SKM-1 (cell line): ENCODE data around the gene PPP4R2.

Source experiments
- DNase-seq: peaks from one replicate; lab custom pipeline; 2025; ENCODE audit not compliant: unreplicated experiment; lab: John Stamatoyannopoulos, UW

PPP4R2 gene

DNA sequence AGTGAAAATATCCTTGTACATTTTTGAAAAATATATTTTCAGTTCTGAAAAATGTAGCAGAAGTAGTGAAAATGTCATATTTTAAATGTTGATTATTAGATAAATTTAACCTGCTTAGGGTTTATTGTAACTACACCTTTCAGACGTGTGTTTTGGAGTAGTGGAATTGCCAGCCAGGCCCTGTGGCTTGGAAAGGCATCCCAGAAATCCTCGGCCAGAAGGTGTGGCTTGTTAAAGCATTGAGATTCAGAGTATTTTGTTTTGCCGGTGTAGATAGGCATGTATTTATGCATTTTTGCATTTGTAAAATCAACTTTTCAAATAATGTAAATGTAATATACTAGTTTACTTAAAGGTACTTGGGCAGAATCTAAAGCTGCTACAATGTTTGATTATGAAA lies 71.8 kb downstream of the PPP4R2 start:
- DNase-seq, result no peak

DNA sequence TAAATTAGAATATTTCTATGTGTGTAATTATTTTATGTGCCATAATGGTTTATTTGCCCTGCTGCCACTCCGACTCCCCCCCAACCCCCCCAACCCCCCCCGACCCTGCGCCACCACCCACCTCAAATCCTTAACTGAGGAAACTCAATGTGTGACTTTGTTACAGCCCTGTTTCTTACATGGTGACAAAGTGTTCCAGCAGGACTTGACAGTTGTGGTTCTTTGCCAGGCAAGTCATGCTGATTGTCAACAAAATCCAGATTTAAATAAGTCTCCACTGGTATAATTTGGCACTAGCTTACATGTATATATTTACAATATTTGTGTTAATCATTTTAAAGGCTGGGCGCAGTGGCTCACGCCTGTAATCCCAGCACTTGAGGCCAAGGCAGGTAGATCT lies 72.6 kb downstream of the PPP4R2 start:
- DNase-seq, result no peak

DNA sequence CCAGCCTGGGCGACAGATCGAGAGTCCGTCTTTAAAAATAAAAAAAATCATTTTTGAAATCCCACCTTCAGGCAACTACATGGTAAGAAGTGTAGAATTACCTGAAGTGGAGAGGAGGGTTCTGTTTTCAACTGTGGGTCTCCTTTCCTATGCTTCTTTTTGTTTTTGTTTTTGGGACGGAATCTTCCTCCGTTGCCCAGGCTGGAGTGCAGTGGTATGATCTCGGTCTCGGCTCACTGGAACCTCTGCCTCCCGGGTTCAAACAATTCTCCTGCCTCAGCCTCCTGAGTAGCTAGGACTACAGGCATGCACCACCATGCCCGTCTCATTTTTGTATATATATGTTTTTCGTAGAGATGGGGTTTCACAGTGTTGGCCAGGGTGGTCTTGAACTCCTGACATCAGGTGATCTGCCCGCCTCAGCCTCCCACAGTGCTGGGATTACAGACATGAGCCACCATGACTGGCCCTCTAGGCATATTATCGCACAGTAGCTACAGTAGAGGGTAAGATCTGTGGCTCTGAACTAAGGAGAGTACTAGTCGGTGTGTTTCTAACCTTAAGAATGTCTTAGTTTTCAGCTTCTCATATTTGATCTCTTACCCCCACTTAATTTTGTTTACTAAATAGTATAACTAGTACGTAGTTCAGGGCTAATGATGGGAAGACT lies 73.3 kb downstream of the PPP4R2 start:
- no peak for DNase-seq

- no peak for DNase-seq
These were observed 74.3 kb downstream of the PPP4R2 start for GRCh38 chr3:73070675-73071575.

DNA sequence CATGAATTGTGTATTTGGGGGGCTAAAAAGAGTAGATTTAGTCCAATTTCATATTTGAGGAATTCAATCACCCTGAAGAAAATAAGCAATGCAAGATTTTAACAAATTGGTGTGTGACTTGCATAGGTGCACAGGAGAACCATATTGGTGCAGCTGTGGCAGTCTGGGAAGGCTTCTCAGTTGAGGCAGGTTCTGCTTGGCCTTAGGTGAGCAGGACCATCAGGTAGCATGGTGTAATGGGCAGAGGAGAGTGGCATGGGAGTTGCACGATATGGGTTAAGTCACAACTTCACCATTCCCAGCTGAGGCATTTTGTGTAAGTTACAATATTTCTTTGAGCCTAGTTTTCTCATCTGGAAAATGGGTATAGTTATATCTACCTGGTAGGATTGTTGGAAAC lies 75.3 kb downstream of the PPP4R2 start:
- no peak for DNase-seq

DNA sequence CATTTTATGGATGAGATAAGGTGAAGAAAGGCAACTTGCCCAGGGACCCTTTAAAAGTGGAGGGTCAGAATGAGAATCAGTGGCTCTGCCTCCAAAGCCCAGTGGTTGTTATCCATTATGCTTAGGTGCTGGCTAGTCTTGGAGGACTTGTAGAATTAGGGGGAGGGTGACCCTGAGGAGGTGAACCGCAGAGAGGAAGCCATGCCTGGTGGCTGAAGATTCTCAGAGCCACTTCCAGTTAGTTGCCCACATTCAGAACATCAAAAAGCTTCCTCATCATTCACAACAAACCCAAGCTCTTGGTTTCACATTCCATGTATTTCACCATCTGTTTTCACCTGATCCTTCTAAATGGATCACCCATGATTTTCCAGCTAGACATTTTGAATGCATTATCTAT lies 76.0 kb downstream of the PPP4R2 start:
- DNase-seq, result peak; percentile 47

DNA sequence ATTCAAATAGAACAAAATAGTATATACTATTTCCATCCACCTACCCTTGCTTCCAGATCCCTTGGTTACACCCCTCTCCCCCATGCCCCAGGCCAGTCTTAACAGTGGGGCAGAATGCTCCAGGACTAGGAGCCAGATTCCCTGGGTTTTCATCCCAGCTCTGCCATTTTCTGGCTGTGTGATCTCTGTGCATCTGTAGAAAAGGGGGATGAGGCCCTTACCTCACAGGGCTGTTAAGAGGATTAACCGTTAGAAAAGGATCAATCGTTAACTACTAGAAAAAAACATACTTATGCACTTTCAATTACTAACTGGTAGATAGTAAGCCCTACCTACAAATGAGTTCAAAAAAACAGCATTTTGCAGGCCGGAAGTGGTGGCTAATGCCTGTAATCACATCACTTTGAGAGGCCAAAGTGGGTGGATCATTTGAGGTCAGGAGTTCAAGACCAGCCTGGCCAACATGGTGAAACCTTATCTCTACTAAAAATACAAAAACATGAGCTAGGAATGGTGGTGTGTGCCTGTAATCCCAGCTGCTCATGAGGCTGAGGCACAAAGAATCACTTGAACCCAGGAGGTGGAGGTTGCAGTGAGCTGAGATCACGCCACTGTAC lies 76.6 kb downstream of the PPP4R2 start:
- no peak for DNase-seq

DNA sequence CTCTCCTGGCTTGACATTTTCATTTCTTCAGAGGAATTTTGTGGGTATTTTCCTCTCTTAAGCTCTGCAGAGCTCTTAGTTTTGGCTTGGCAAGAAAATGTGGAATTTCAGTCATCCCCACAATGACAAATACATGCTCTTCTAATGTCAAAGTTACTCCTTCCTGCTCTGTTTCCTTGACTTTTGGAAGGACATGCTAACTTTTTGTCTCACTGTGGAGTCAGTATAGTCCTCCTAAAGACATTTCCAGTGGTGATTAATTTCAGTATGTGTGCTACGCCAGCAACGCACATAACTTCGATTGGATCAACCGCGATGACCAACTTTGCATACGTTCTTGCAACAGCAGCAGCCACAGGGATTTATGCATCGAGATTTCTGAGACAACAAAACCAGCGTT lies 78.2 kb downstream of the PPP4R2 start:
- no peak for DNase-seq

- DNase-seq, result no peak
These were observed 83.8 kb downstream of the PPP4R2 start for GRCh38 chr3:73080216-73080966.

DNA sequence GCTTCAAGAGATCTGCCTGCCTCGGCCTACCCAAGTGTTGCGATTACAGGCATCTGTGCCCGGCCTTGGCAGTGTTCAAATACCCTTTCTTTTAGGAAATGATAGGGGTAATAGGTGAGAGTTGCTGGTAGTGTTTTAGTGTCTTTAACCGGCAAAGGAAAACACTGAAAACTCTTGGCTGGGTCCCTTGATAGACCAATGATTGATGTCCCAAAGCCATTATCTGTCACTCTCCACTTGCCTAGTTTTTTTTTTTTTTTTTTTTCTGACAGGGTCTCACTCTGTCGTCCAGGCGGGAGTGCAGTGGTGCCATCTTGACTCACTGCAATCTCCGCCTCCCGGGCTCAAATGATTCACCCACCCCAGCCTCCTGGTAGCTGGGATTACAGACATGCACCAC lies 84.5 kb downstream of the PPP4R2 start:
- DNase-seq, result no peak

DNA sequence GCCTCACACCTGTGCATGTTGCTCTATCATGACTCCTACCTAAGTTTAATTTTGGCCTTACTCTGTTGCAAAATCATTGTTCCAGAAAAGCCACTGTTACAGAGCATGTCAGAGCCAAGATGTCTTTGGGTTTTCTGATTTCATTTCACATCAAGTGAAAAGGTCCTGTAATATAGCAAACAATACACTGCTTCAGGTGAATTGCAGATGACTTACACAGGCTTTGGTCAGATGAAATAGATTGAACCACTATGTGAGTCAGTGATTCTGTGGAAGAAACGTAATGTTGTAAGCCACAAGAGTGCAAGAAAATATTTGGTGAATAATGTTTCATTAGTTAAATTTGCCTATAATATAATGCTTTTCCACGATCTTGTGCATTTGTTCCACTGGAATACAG lies 87.6 kb downstream of the PPP4R2 start:
- DNase-seq, result no peak

GRCh38 chr3:73086071-73086494 lies 89.5 kb downstream of the PPP4R2 start:
- peak; percentile 17 for DNase-seq

DNA sequence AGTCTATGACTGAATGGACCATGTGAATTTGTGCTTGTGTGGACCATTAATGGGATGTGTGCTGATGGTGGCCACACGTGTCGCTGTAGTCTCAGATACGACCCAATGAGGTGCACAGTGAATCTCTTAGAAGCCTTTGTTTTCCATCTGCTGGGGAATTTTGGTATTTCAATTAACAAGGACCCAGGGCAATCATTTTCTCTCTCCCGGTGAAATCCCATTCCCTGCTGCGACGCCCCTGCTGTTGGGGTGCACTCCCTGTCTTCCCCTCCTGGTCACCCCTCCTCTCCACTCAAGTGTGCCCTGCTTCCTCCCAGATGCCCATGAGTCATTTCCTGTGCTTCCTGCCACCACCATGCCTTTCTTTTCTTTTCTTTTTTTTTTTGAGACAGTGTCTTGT lies 97.5 kb downstream of the PPP4R2 start:
- DNase-seq, result peak; percentile 20

- DNase-seq, result no peak
These were observed 98.3 kb downstream of the PPP4R2 start for GRCh38 chr3:73094951-73095350.

DNA sequence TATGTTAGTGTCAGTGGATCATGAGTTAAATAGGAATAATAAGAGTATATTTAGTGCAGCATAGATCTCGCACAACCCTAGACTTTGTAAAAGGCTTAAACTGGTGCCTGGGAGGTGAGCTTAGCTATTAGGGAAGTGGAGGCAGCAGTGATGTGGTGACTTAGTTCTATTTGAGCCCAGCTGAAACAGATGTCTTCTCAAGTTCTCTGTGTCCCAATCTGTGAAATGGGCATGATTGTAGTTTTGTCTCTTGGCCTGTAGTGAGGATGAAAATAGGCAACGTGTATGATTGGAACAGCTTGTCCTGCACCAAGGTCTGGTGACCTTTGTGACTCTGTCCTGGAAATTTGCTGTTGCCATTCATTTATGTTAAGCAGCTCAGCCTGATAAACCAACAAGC lies 99.6 kb downstream of the PPP4R2 start:
- DNase-seq, result no peak

GRCh38 chr3:73098026-73098425 lies 101.4 kb downstream of the PPP4R2 start:
- no peak for DNase-seq

DNA sequence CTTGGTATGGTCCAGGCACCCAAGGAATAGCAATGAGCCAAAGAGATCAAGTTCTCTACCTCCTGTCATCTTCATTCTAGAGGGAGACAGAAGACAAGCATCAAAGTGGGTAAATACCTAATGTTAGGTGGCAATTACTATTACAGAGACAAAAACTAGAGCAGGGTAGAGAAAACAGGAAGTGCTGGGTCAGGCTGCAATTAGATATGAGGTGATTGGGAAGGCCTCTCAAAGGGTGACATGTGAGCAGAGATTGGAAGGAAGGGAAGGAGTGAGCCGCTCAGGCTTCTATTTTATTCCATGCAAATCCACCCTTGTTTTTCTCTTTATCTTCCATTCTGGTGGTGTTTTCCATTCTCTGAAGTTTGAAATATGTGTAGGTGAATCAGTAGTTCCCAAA lies 102.3 kb downstream of the PPP4R2 start:
- DNase-seq, result peak; percentile 5

- peak; percentile 58 for DNase-seq
These were observed 104.3 kb downstream of the PPP4R2 start for GRCh38 chr3:73100741-73101559.

GRCh38 chr3:73101881-73102280 lies 105.3 kb downstream of the PPP4R2 start:
- no peak for DNase-seq

GRCh38 chr3:73107215-73107614 lies 110.6 kb downstream of the PPP4R2 start:
- DNase-seq, result no peak
